Germinal center (tissue), 1 donor: Measurements from ENCODE around the gene SH3TC1.

Source experiments
- DNase-seq: peaks from one replicate; pipeline ENCODE4 v3.0.0; 2012; ENCODE audit warnings: mixed read lengths, low spot score

The SH3TC1 gene

DNA sequence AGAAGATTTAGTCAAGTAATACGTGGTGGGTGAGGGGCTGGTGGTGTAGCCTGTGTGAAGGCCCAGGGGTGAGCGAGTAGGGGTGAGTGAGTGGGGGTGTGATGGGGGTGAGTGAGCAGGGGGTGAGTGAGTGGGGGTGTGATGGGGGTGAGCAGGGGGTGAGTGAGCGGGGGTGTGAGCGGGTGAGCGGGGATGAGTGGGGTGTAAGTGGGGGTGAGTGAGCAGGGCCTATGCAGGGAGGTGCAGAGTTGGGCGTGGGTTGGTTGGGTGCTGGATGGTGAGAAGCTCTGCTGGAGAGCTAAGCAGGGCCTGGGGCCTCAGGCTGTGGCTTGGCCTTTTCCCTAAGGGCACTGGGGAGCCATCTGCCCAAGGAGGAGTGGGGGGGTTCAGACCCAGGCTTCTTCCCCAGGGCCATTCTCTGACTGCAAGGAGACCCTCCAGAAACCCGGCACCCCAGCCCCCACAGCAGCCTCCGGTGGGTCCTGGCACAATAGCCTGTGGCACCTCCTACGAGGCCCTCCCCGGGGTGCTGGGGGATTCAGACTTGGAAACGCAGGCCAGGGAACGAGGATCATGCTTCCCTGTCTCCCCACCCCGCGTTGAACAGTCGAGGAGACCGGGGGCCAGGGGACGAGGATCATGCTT is 30.4 kb downstream of the SH3TC1 start:
- no peak for DNase-seq

DNA sequence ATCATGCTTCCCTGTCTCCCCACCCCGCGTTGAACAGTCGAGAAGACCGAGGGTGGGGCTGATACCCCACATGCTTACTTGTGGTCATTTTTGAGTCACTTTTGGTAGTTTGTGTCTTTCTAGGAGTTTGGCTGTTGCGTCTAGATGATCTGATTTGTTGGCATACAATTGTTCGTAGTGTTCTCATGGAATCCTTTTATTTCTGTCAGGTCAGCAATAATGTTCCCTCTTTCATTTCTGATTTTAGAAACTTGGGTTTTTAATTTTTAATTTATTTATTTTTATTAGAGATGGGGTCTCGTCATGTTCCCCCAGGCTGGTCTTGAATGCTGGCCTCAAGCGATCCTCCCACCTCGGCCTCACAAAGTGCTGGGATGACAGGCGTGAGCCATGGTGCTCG is 30.9 kb downstream of the SH3TC1 start:
- DNase-seq: no peak

- no peak for DNase-seq
Measured at GRCh38 chr4:8230891-8231290, 31.8 kb downstream of the SH3TC1 start.

- DNase-seq: no peak
Measured at GRCh38 chr4:8231551-8232049, 32.5 kb downstream of the SH3TC1 start.

- no peak for DNase-seq
Measured at GRCh38 chr4:8232748-8233147, 33.7 kb downstream of the SH3TC1 start.

GRCh38 chr4:8233672-8234484 is 34.8 kb downstream of the SH3TC1 start:
- no peak for DNase-seq

GRCh38 chr4:8234715-8235114 is 35.6 kb downstream of the SH3TC1 start:
- DNase-seq: no peak

- no peak for DNase-seq
Measured at GRCh38 chr4:8235224-8235623, 36.1 kb downstream of the SH3TC1 start.

GRCh38 chr4:8235686-8236085 is 36.6 kb downstream of the SH3TC1 start:
- DNase-seq: no peak

- no peak for DNase-seq
Measured at GRCh38 chr4:8236106-8236919, 37.2 kb downstream of the SH3TC1 start.

- DNase-seq: no peak
Measured at GRCh38 chr4:8236920-8237195, 37.8 kb downstream of the SH3TC1 start.

- no peak for DNase-seq
Measured at GRCh38 chr4:8237256-8237989, 38.3 kb downstream of the SH3TC1 start.

- DNase-seq: peak; percentile 69
Measured at GRCh38 chr4:8238036-8238511, 39.0 kb downstream of the SH3TC1 start.

- peak; percentile 39 for DNase-seq
Measured at GRCh38 chr4:8238515-8239053, 39.5 kb downstream of the SH3TC1 start.

GRCh38 chr4:8239226-8239625 is 40.1 kb downstream of the SH3TC1 start:
- DNase-seq: no peak

DNA sequence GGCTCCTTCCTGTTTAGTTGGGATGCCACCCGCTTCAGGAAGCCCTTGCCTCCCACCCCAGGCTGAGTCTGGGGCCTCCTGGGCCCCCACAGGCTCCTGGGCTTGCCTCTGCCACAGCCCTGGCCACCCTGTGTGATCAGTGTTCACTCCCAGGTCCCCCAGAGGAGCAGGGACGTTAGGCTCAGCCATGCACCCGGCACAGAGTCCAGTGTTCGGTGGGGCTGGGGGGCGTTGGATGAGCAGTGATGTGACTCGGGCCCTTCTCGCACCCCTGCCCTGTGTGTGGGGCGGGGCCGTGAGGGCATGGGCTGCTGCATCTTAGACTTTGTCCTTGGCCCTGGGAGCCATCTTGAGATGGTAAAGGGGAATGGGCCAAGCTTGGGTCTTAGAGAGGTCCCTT is 40.6 kb downstream of the SH3TC1 start:
- DNase-seq: no peak

- no peak for DNase-seq
Measured at GRCh38 chr4:8240211-8241041, 41.3 kb downstream of the SH3TC1 start.

- no peak for DNase-seq
Measured at GRCh38 chr4:8241211-8241779, 42.2 kb downstream of the SH3TC1 start.

DNA sequence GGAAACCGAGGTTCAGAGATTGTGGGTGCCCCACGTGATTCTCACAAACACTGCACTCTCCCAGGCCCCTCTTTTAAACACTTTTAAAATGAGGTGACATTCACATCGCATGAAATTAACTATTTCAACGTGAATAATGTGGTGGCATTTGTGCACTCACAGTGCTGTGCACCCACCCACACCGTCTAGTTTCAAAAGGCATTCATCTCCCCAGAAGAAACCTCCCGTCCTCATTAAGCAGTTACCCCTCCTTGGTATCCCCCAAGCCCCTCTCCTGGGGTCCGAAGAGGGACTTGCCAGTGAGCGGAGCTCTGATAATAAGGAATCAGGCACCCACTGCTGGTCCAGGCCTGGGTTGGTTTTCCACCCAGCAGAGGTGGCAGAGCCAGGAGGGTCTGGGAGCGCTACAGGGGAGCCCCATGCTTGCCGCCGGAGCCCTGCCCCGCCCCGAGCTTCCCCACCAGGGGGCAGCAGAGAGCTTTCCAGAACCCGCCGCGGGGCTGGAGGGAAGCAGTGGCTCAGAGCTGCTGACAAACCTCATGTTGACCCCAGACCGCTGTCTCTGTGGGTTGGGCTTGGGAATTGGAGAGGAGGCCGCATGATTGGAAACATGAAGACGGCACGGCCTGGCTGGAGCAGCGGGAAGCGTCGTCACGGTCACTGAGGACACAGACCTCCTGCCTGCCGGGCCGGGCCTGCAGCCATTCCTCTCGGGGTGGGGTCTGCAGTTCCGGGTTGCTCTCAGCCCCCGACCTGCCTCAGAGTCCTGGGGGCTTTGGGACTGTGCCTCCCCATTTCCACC is 43.0 kb downstream of the SH3TC1 start:
- DNase-seq: peak; percentile 90
